GM18907 (cell line): ENCODE results near the gene MTUS2.
A peak's percentile ranks its signal among the peaks of the same experiment; 100 is the strongest.

Experiments
- ATAC-seq: cut with Tn5 transposase; IDR thresholded peaks from one replicate; pipeline ENCODE4 v1.9.1; 2021; ENCODE audit warnings: mild to moderate bottlenecking, moderate library complexity; ENCODE audit not compliant: unreplicated experiment

MTUS2 gene

GRCh38 chr13:29021311-29021710 lies 201.2 kb downstream of the MTUS2 start:
- no peak for ATAC-seq

- ATAC-seq: no peak
Observed at GRCh38 chr13:29021717-29022116, 201.6 kb downstream of the MTUS2 start.

GRCh38 chr13:29022410-29022809 lies 202.3 kb downstream of the MTUS2 start:
- no peak for ATAC-seq

GRCh38 chr13:29022968-29023367 lies 202.8 kb downstream of the MTUS2 start:
- no peak for ATAC-seq

GRCh38 chr13:29024783-29025182 lies 204.6 kb downstream of the MTUS2 start:
- no peak for ATAC-seq

- ATAC-seq: no peak
Observed at GRCh38 chr13:29028868-29029267, 208.7 kb downstream of the MTUS2 start.

- ATAC-seq: no peak
Observed at GRCh38 chr13:29038700-29039099, 218.6 kb downstream of the MTUS2 start.

- no peak for ATAC-seq
Observed at GRCh38 chr13:29039212-29039611, 219.1 kb downstream of the MTUS2 start.

GRCh38 chr13:29046588-29046987 lies 226.4 kb downstream of the MTUS2 start:
- ATAC-seq: no peak

GRCh38 chr13:29049524-29049923 lies 229.4 kb downstream of the MTUS2 start:
- ATAC-seq: no peak

GRCh38 chr13:29050719-29051118 lies 230.6 kb downstream of the MTUS2 start:
- no peak for ATAC-seq

- no peak for ATAC-seq
Observed at GRCh38 chr13:29059800-29060199, 239.7 kb downstream of the MTUS2 start.

- peak; percentile 65 for ATAC-seq
Observed at GRCh38 chr13:29065142-29065541, 245.0 kb downstream of the MTUS2 start.

GRCh38 chr13:29067306-29067945 lies 247.3 kb downstream of the MTUS2 start:
- ATAC-seq: no peak

GRCh38 chr13:29073755-29074154 lies 253.6 kb downstream of the MTUS2 start:
- ATAC-seq: no peak

- no peak for ATAC-seq
Observed at GRCh38 chr13:29077051-29077813, 257.1 kb downstream of the MTUS2 start.

- ATAC-seq: peak; percentile 93
Observed at GRCh38 chr13:29081036-29081435, 260.9 kb downstream of the MTUS2 start.

GRCh38 chr13:29081697-29082440 lies 261.7 kb downstream of the MTUS2 start:
- ATAC-seq: no peak

- ATAC-seq: no peak
Observed at GRCh38 chr13:29099781-29100406, 279.8 kb downstream of the MTUS2 start.

- ATAC-seq: no peak
Observed at GRCh38 chr13:29100758-29101157, 280.6 kb downstream of the MTUS2 start.

GRCh38 chr13:29101409-29101808 lies 281.3 kb downstream of the MTUS2 start:
- ATAC-seq: no peak
